Lower leg skin (tissue), 4 donors: ENCODE data around the gene OOSP2. TPM values are rescaled to one million over a fixed set of nuclear protein-coding genes. Genes with fewer than 3 reads are reported as not detected.
"Not testable (repeated sequence)": the region's sequence is repeated elsewhere in the genome, so short reads cannot be mapped to it uniquely, and the experiment has no call there.

Source experiments
- DNase-seq, 2 donors: peaks; one replicate each; pipeline ENCODE4 v3.0.0-alpha.2; 2019; ENCODE audit warnings: low spot score in 2 of 2
- H3K4me3 ChIP-seq: fragments of 200-600 bp; sonication (generic); 2 replicates; pipeline ENCODE4 v1.5.1; 2017; ENCODE audit warnings: mild to moderate bottlenecking, low read depth; ENCODE audit not compliant: poor library complexity, severe bottlenecking
- CTCF ChIP-seq, 3 donors: fragments of 450-650 bp; IDR thresholded peaks; one replicate each; pipeline ENCODE4 v1.5.1; 2016; ENCODE audit warnings: antibody characterized with exemption in 3 of 3, mild to moderate bottlenecking in 3 of 3, moderate library complexity in 2 of 3
- POLR2A ChIP-seq, 2 donors: fragments of 450-650 bp; IDR thresholded peaks; one replicate each; pipeline ENCODE4 v1.6.1; 2016 to 2017; ENCODE audit warnings: antibody characterized with exemption in 2 of 2, mild to moderate bottlenecking in 1 of 2, moderate library complexity in 1 of 2
- WGBS, 2 donors: methylation state at CpG; one replicate each; pipeline ENCODE4 v1.1.5; 2018; 5-methylcytosine and 5-hydroxymethylcytosine counted together
- intact Hi-C: fragments of 100-400 bp; cut with DNase I; formaldehyde crosslinking; loops from one replicate; pipeline ENCODE4 v1.15.0; 2023; ENCODE audit warnings: low total_unique reads
- total RNA-seq, 4 donors: library from RNA; depleted of rRNA; stranded (reverse); fragments of >200 nt; gene quantifications; one replicate each; pipeline ENCODE4 v1.1.0, GENCODE V29; 2016

OOSP2 gene
- total RNA-seq, 4 donors from 2014 or later: not detected

- WGBS, 2 donors: 71 to 77% methylated on average over 2 of the region's 2 CpGs
- no peak overlapping the region for H3K4me3 ChIP-seq
- intact Hi-C loops: no loop called here
- no peak for DNase-seq
- TF ChIP-seq CTCF (IDR thresholded peaks at IDR 0.05) (no peak), POLR2A (IDR thresholded peaks at IDR 0.05) (no peak)
These were observed 36.5 kb upstream of the OOSP2 start for GRCh38 chr11:60003729-60004128.

DNA sequence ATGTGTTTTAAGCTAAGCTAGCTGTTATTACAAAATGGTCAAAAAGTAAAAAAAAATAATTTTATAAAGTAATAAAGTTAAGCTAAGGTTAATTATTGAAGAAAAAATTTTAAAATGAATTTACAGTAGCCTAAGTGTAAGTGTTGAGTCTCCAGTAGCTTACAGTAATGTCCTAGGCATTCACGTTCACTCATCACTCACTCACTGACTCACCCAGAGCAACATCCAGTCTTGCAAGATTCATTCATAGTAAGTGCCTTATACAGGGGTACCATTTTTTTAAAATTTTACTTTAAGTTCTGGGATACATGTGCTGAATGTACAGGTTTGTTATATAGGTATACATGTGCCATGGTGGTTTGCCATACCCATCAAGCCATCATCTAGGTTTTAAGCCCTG is 34.8 kb upstream of the OOSP2 start:
- 35 to 88% methylated on average over 1 of the region's 1 CpG for WGBS, 2 donors
- DNase-seq: no peak
- no peak overlapping the region for H3K4me3 ChIP-seq
- no peak for TF ChIP-seq POLR2A (IDR thresholded peaks at IDR 0.05)
- TF ChIP-seq CTCF (IDR thresholded peaks at IDR 0.05): no peak
- intact Hi-C loops: no loop called here

GRCh38 chr11:60016881-60017280 is 23.3 kb upstream of the OOSP2 start, which contains the start of gene OOSP4B:
Gene OOSP4B, plus strand, starts transcription at chr11:60017181.
- DNase-seq: no peak
- TF ChIP-seq POLR2A (IDR thresholded peaks at IDR 0.05) (no peak), CTCF (IDR thresholded peaks at IDR 0.05) (no peak)
- H3K4me3 ChIP-seq: no peak within 1 kb of the TSS
- 85 to 88% methylated on average over 1 of the region's 1 CpG for WGBS, 2 donors
- intact Hi-C loops: no loop called here

DNA sequence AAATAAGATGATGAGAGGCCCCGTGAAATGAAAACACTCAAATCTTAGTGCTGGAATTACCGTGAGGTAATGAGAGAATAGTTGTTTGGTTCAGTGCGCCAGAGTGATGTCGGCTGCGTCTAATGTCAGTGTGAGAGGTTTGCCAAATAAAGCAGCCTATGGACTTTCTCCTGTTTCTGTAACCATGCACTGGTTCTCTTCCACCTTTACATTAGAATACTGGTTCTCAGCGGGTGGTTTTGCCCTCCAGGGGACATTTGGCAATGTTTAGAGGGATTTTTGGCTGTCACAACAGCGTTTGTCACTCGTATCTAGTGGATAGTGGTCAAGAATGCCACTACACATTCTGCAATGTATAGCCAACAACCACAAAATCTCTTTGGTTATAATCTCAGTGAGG is 22.2 kb upstream of the OOSP2 start:
- H3K4me3 ChIP-seq: no peak overlapping the region
- DNase-seq: no peak
- TF ChIP-seq POLR2A (IDR thresholded peaks at IDR 0.05) (no peak), CTCF (IDR thresholded peaks at IDR 0.05) (no peak)
- intact Hi-C loops: no loop called here
- 59% methylated on average over 8 of the region's 8 CpGs for WGBS, 2 donors

GRCh38 chr11:60020376-60020775 is 19.8 kb upstream of the OOSP2 start:
- intact Hi-C loops, DNase-seq, H3K4me3 ChIP-seq: not testable (repeated sequence)
- 90 to 93% methylated on average over 6 to 9 of the region's 27 CpGs for WGBS, 2 donors

DNA sequence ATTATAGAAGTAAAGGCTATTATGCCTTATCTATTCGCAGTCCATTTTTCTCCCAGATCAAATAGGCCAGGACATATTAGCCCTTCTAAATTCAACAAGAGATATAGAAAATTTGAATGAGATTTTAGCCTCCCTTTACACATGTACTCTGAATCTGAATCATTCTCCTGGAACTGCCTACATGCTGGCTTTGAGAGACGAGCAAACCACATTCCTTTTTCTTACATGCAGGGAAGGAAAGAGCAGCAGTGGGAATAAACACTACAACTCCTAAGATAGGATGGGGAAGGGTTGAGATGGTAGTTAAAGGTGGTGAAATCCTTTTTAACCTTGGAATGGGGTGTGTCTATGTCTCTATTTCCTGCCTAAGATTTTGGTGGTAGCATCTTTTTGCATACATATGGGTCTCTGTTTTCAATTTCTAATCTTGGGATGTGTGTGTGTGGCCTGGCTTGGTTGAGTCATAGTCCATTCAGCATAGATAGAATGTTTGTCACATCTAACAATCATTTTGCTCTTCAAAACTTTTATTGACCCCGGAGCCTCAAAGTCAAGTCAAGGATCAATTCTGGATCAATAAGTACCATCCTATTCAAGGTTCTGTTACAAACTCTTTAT is 11.1 kb upstream of the OOSP2 start:
- H3K4me3 ChIP-seq: no peak overlapping the region
- 73 to 74% methylated on average over 3 of the region's 3 CpGs for WGBS, 2 donors
- intact Hi-C loops: no loop called here
- no peak for DNase-seq
- no peak for TF ChIP-seq POLR2A (IDR thresholded peaks at IDR 0.05)
- no peak for TF ChIP-seq CTCF (IDR thresholded peaks at IDR 0.05)

- intact Hi-C loops, DNase-seq, H3K4me3 ChIP-seq: not testable (repeated sequence)
These were observed 10.2 kb downstream of the OOSP2 start for GRCh38 chr11:60050422-60050821.

GRCh38 chr11:60050839-60051238 is 10.6 kb downstream of the OOSP2 start:
- whole genome bisulfite sequencing, 2 donors: 31 to 63% methylated on average over 3 of the region's 3 CpGs
- DNase-seq, H3K4me3 ChIP-seq, intact Hi-C loops: not testable (repeated sequence)
